GM21528 (cell line): ENCODE data around the gene OSBPL10.
A peak's percentile ranks its signal among the peaks of the same experiment; 100 is the strongest.

Source experiments
- ATAC-seq: cut with Tn5 transposase; IDR thresholded peaks from one replicate; pipeline ENCODE4 v1.9.1; 2021; ENCODE audit warnings: mild to moderate bottlenecking, moderate library complexity; ENCODE audit not compliant: unreplicated experiment, low FRiP score

Gene OSBPL10

GRCh38 chr3:31959951-31960792, 20.9 kb downstream of the OSBPL10 start:
- ATAC-seq: no peak

GRCh38 chr3:31959251-31959650, 21.8 kb downstream of the OSBPL10 start:
- no peak for ATAC-seq

GRCh38 chr3:31958701-31959152, 22.3 kb downstream of the OSBPL10 start:
- ATAC-seq: no peak

GRCh38 chr3:31957106-31957505, 24.0 kb downstream of the OSBPL10 start:
- no peak for ATAC-seq

- ATAC-seq: no peak
These were observed 25.5 kb downstream of the OSBPL10 start for GRCh38 chr3:31955581-31955980.

- ATAC-seq: no peak
These were observed 27.4 kb downstream of the OSBPL10 start for GRCh38 chr3:31953636-31954035.

- no peak for ATAC-seq
These were observed 28.0 kb downstream of the OSBPL10 start for GRCh38 chr3:31953091-31953490.

- peak; percentile 81 for ATAC-seq
These were observed 28.9 kb downstream of the OSBPL10 start for GRCh38 chr3:31952205-31952604.

GRCh38 chr3:31948280-31948679, 32.8 kb downstream of the OSBPL10 start:
- ATAC-seq: no peak

GRCh38 chr3:31947671-31948091, 33.4 kb downstream of the OSBPL10 start:
- ATAC-seq: no peak

- ATAC-seq: no peak
These were observed 33.9 kb downstream of the OSBPL10 start for GRCh38 chr3:31947162-31947561.

- peak; percentile 51 for ATAC-seq
These were observed 34.5 kb downstream of the OSBPL10 start for GRCh38 chr3:31946484-31947081.

GRCh38 chr3:31945738-31946052, 35.4 kb downstream of the OSBPL10 start:
- no peak for ATAC-seq

GRCh38 chr3:31943041-31943440, 38.0 kb downstream of the OSBPL10 start:
- no peak for ATAC-seq

- ATAC-seq: no peak
These were observed 38.6 kb downstream of the OSBPL10 start for GRCh38 chr3:31942446-31942845.

- ATAC-seq: no peak
These were observed 43.8 kb downstream of the OSBPL10 start for GRCh38 chr3:31937225-31937624.

GRCh38 chr3:31936420-31937060, 44.5 kb downstream of the OSBPL10 start:
- ATAC-seq: no peak

- ATAC-seq: no peak
These were observed 46.2 kb downstream of the OSBPL10 start for GRCh38 chr3:31934866-31935265.

GRCh38 chr3:31934018-31934417, 47.0 kb downstream of the OSBPL10 start:
- ATAC-seq: no peak

GRCh38 chr3:31932990-31933389, 48.1 kb downstream of the OSBPL10 start:
- no peak for ATAC-seq

GRCh38 chr3:31929826-31930502, 51.1 kb downstream of the OSBPL10 start:
- no peak for ATAC-seq
